H1 (cell line): ENCODE measurements around the gene C21orf58. TPM values are rescaled to one million over a fixed set of nuclear protein-coding genes. Genes with fewer than 3 reads are reported as not detected.

ENCODE experiments used
- ASH2L ChIP-seq: fragments of 200-600, 300-600 bp; sonication (generic); IDR thresholded peaks from one replicate; pipeline ENCODE4 v1.7.1; 2017; ENCODE audit warnings: low read length
- CHD7 ChIP-seq: fragments of 300-600 bp; sonication (generic); IDR thresholded peaks from 2 replicates; pipeline ENCODE4 v1.7.1; 2012; ENCODE audit warnings: low read length, moderate library complexity, mild to moderate bottlenecking, inconsistent platforms; ENCODE audit not compliant: insufficient replicate concordance
- GABPA ChIP-seq: IDR thresholded peaks from 2 replicates; pipeline ENCODE4 v1.6.1; 2011; ENCODE audit warnings: mild to moderate bottlenecking, low read length, moderate library complexity, borderline replicate concordance; ENCODE audit not compliant: insufficient read depth
- JUN ChIP-seq: IDR thresholded peaks from 2 replicates; pipeline ENCODE4 v1.6.1; 2011; ENCODE audit warnings: low read depth, mild to moderate bottlenecking, improper control_type of control experiment, low read length
- MAFK ChIP-seq: IDR thresholded peaks from 2 replicates; pipeline ENCODE4 v1.6.1; 2012; ENCODE audit warnings: low read depth, mild to moderate bottlenecking, improper control_type of control experiment, low read length
- POLR2AphosphoS5 ChIP-seq: IDR thresholded peaks from 2 replicates; pipeline ENCODE4 v1.6.1; 2011; ENCODE audit warnings: low read depth, low read length
- RAD21 ChIP-seq, 2 experiments: IDR thresholded peaks in 1 of 2; conservative IDR thresholded peaks in 1 of 2; 2 replicates each; pipeline ENCODE4 v1.6.1; 2011; ENCODE audit warnings: low read depth in 2 of 2, low read length in 2 of 2, improper control_type of control experiment in 1 of 2, inconsistent platforms in 1 of 2, mild to moderate bottlenecking in 1 of 2, moderate library complexity in 1 of 2
- TAF1 ChIP-seq: IDR thresholded peaks from 2 replicates; pipeline ENCODE4 v1.6.1; 2011; ENCODE audit warnings: mild to moderate bottlenecking, low read depth, low read length
- TAF7 ChIP-seq: optimal IDR thresholded peaks from 2 replicates; pipeline ENCODE3; 2011; ENCODE audit warnings: low read depth, mild to moderate bottlenecking, inconsistent platforms, low read length, moderate library complexity, borderline replicate concordance
- ZNF274 ChIP-seq: IDR thresholded peaks from 2 replicates; pipeline ENCODE4 v1.7.0; 2012; ENCODE audit warnings: low read length, borderline replicate concordance; ENCODE audit errors: extremely low read depth
- polyA plus RNA-seq, 7 experiments: library from polyadenylated mRNA; depleted of rRNA in 3 of 7; stranded (reverse) in 5 of 7; unstranded in 2 of 7; fragments of >200 nt in 5 of 7; fragments of 200-250 nt in 2 of 7; gene quantifications; 1 replicate in 5 of 7; 2 replicates in 1 of 7; 4 replicates in 1 of 7; pipeline versions ENCODE4 v1.2.1 to v1.2.3, GENCODE V29; 2011 to 2013; ENCODE audit warnings: missing spikeins in 2 of 7, mixed read lengths in 2 of 7
- total RNA-seq: library from RNA; stranded (reverse); fragmentation: NEBNext Ultra II Directional; extraction: Animal tissue kit (Norgen Biotek cat#: 25700); gene quantifications from 2 replicates; pipeline ENCODE4 v1.2.1, GENCODE V29; 2021
- TF ChIP-seq, protein P1 (sequence below): IDR thresholded peaks from 2 replicates; pipeline ENCODE4 v1.6.1; 2011; ENCODE audit warnings: low read length, improper control_type of control experiment

Gene C21orf58
- total and polyA plus RNA-seq, 2 of the 8 experiments (the other 6 are each of a cell fraction or from before 2014, with no cell fraction given), result 13.8 to 26.1 TPM

GRCh38 chr21:46362946-46363345, 39.3 kb upstream of the C21orf58 start (continued):
- no peak for TF ChIP-seq CHD7
- no peak for TF ChIP-seq JUN
- TF ChIP-seq ASH2L, result no peak
- TF ChIP-seq RAD21 (IDR thresholded peaks at IDR 0.05 in 1 of 2, conservative IDR thresholded peaks at IDR 0.05 in 1 of 2; ENCODE audit: low read depth in 2 of 2, low read length in 2 of 2), result no peak
- no peak for TF ChIP-seq TAF1
- TF ChIP-seq TAF7, result no peak
- no peak for TF ChIP-seq GABPA
- no peak for TF ChIP-seq POLR2AphosphoS5
- TF ChIP-seq, protein P1, sequence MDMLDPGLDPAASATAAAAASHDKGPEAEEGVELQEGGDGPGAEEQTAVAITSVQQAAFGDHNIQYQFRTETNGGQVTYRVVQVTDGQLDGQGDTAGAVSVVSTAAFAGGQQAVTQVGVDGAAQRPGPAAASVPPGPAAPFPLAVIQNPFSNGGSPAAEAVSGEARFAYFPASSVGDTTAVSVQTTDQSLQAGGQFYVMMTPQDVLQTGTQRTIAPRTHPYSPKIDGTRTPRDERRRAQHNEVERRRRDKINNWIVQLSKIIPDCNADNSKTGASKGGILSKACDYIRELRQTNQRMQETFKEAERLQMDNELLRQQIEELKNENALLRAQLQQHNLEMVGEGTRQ, result no peak
- TF ChIP-seq MAFK, result no peak
- no peak for TF ChIP-seq ZNF274
